SH-SY5Y (cell line): ENCODE data around the gene CRELD2.

Experiments
- GATA2 ChIP-seq: IDR thresholded peaks from 2 replicates; pipeline ENCODE4 v1.6.1; 2011; ENCODE audit warnings: mild to moderate bottlenecking, low read depth, low read length
- GATA3 ChIP-seq: IDR thresholded peaks from 2 replicates; pipeline ENCODE4 v1.6.1; 2011; ENCODE audit warnings: low read depth, mild to moderate bottlenecking, low read length, moderate library complexity

Gene CRELD2

DNA sequence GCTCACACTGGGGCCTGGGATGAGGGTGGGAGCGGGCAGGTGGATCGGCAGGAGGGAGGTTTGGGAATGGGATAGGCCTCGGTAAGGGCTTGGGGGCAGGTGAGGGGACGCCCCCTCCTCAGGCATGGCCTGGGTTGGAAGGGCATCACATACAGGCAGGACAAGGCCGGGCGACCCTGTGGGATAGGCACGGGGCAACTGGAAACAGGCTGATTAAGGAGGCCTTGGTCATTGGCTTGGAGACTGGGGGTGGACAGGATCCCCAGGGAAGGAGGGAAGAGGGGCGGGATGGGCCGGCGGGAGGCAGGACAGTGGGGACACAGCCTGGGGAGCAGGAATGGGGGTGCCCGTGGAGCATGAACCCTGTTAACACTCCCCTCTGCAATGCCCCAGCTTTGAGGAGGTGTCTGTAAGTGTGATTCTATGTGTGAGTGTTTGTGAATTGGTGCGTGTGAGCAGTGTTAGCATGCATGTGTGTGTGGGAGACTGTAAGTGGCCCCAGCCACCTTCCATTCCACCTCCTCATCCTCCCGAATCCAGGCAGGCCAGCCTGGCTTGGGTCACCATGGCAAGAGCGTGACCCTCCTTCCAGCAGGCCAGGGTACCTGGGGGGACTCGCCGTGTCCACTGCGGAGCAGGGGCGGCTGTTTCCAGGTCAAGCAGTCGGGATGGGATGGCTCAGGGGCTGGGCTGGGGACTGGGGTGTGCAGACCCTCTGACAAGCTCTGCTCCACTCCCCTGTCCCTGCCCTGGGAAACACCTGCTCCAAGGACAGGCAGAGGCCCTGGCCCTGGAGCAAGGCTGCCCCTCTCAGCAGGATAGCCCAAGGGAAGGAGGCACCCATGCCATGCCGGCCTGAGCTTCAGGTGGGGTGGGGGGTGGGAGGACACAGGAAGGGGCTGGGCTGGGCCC lies 38.7 kb downstream of the CRELD2 start:
- no peak for TF ChIP-seq GATA2
- TF ChIP-seq GATA3, result no peak

DNA sequence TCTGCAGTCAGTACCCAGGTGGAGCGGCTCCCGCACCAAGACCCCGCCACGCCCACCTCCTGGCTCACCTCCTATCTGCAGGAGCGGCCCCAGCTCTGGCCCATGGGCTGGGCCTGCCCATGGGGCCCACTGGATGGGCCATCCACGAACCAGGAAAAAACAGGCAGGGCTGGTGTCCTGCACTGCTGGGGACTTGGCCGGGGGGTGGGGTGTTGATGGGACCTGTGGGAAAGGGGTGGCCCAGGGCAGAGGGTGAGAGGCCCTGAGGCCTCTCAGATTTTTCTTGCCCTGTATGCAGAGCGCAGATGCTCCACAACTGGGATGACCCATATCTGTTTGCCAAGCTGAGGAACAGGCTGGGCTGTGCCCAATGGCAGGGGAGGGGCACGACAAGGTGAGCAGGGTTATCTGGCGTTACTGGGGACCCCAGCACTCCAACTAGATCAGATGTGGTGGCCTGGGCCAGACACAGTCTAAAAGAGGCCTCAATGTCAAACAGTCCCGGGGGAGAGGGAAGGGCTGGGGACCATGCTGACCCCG lies 39.5 kb downstream of the CRELD2 start:
- TF ChIP-seq GATA2, result no peak
- TF ChIP-seq GATA3, result no peak

DNA sequence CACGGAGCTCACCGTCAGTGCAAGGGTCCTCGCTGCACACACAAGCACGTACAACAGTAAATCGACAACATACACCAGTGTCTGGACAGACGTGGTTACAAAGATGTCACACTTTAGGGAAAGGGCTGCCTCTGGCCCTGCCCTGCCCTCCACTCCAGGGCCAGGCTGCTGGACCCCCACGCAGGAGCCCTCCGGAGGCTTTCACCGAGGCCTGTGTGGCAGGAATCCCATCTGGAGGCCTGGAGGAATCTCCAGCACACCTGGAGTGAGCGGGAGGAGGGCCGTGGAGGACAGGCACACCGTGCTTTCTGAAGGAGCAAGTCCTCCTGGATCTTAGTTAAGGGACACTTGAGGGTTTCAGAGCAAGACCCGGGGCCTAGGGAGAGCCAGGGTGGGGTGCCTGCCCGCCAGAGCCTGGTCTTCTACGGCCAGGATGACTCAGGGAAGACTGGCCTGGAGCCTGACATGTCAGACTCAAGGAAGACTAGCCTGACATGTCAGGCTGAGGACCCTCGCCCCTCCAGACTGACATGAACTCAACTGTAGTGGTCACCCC lies 40.0 kb downstream of the CRELD2 start:
- no peak for TF ChIP-seq GATA2
- TF ChIP-seq GATA3, result no peak

DNA sequence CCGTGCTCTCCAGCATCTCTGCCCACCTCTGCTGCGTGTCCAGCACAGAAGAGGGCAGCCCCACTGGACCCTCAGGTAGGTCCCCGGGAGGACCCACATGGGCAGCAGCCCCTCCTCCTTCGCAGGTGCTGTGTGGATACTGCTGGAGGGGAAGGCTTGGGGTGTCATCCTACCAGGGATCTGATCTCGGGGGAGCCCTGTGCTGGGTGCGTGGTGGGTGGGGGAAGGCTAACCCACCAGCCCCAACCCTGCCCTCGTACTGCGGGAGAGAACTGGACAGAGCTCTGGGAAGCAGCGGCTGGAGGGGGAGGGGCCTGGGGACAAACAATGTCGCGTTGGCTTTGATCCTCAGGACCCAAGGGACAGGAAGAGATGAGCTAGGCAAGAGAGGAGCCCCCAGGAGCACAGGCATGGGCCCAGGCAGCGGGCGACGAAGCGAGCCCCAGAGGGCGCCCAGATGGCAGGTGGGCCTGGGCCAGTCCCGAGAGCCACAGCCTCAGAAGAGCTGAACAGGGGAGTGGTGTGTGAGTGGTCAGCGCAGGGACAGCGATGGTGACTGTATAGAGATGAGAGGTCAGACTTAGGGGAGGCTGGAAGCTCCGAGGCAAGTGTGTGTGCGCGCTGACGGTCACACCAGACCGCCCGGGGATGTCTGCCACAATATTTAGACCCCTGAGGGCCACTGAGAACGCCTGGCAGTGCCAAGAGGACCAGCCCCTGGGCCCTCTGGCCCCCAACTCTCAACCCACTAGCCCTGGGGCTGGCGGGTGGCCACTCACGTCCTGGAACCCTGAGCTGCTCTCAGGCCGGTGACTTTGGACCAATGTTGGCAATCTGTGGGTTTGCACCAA lies 40.7 kb downstream of the CRELD2 start:
- no peak for TF ChIP-seq GATA3
- TF ChIP-seq GATA2, result no peak

DNA sequence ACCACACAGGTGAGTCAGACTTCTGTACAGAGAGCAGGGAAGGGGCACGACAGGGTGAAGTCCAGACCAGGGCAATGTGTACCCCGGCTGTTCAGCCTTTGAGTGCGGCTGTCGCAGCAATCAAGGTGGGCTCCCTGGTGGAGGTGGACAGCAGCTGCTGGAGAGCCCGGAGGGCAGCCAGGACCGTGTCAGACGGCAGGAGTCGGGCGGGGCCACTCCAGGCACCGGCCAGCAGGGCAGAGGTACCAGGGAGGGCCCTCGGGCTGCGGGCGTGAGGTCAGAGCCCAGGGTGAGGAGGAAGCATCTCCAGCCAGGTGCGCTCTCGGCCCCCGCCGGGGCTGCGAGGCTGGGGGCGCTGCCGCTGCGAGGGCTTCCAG lies 41.3 kb downstream of the CRELD2 start:
- no peak for TF ChIP-seq GATA2
- TF ChIP-seq GATA3, result no peak

DNA sequence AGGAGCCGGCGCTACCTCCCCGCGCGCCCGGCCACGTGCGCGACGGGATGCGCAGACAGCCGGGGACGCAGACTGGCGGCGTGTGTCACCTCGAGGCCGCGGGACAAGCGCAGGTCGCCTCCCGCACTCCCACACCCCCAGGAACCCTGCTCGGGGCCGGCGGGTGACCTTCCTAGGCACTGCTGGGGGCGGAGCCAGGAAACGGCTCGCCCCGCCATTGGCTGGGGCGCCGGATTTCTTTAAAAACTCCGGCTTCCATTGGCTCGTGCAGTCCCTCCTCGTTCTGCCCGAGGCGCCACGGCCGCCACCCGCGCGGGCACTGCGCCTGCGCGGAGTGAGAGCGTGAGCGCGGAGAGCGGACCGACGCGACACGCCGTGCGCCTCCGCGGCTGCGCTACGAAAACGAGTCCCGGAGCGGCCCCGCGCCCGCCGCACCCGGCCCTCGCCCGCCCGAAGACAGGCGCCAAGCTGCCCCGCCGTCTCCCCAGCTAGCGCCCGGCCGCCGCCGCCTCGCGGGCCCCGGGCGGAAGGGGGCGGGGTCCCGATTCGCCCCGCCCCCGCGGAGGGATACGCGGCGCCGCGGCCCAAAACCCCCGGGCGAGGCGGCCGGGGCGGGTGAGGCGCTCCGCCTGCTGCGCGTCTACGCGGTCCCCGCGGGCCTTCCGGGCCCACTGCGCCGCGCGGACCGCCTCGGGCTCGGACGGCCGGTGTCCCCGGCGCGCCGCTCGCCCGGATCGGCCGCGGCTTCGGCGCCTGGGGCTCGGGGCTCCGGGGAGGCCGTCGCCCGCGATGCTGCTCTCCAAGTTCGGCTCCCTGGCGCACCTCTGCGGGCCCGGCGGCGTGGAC lies 41.9 kb downstream of the CRELD2 start, which contains the start of gene PIM3:
PIM3 (plus strand) TSS at position 614 of the 846 bp plus-strand sequence; CDS start at position 790, 176 bp downstream.
- TF ChIP-seq GATA2 (no peak), GATA3 (no peak)

DNA sequence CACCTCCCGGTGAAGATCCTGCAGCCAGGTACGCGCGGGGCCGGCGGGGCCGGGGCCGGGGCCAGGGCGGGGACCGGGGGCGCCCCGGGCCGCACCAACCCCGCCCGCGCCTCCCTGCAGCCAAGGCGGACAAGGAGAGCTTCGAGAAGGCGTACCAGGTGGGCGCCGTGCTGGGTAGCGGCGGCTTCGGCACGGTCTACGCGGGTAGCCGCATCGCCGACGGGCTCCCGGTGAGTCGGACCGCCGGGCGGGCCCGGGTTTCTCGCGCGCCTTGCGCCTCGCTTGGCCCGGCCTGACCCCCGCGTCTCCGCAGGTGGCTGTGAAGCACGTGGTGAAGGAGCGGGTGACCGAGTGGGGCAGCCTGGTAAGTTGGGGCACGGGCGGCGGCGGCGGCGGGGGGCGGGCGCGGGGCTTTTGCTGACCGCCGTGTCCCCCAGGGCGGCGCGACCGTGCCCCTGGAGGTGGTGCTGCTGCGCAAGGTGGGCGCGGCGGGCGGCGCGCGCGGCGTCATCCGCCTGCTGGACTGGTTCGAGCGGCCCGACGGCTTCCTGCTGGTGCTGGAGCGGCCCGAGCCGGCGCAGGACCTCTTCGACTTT lies 42.7 kb downstream of the CRELD2 start:
- no peak for TF ChIP-seq GATA3
- no peak for TF ChIP-seq GATA2

DNA sequence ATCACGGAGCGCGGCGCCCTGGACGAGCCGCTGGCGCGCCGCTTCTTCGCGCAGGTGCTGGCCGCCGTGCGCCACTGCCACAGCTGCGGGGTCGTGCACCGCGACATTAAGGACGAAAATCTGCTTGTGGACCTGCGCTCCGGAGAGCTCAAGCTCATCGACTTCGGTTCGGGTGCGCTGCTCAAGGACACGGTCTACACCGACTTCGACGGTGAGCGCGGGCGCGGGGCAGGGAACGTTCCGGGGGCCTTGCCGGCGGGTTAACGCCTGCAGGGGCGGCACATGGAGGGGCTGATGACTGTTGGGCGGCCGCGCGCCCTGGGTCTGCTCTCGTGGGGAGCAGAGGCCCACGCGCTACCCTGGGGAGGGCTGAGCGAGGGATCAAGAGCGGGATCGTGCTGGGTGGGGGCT lies 43.2 kb downstream of the CRELD2 start:
- TF ChIP-seq GATA2 (no peak), GATA3 (no peak)

DNA sequence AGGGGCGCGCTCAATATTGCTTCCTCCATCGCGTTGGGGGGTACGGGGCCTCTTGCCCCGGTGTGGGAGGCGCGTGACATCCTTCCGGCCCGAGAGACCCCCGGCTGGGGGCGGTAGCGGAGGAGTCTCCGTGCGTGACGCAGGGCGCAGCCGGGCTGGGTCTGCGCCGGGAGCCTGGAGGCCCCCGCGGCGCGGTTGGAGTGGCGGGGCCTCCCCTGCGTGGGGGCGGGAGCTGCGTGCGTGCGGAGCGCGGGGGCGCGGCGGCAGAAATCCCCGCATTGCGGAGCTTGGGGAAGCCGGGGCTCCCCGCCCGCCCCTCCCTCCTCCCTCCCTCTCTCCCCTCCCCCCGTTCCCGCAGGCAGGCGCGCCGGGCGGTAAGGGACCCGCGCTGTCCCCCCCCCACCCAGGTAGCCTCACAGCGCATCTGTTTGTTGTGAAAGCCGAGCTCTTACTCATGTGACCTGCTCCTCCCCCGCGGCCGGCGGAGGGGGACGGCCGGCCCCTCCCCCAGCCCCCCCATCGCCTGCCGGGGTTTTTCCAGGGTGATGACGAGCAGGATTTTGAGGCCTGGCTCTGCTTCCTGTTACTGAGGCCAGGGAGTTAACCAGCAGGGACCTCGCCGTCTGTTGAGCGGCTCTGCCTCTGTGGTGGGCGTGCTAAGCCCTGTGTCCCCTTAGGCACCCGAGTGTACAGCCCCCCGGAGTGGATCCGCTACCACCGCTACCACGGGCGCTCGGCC lies 43.7 kb downstream of the CRELD2 start:
- TF ChIP-seq GATA3 (no peak), GATA2 (no peak)

DNA sequence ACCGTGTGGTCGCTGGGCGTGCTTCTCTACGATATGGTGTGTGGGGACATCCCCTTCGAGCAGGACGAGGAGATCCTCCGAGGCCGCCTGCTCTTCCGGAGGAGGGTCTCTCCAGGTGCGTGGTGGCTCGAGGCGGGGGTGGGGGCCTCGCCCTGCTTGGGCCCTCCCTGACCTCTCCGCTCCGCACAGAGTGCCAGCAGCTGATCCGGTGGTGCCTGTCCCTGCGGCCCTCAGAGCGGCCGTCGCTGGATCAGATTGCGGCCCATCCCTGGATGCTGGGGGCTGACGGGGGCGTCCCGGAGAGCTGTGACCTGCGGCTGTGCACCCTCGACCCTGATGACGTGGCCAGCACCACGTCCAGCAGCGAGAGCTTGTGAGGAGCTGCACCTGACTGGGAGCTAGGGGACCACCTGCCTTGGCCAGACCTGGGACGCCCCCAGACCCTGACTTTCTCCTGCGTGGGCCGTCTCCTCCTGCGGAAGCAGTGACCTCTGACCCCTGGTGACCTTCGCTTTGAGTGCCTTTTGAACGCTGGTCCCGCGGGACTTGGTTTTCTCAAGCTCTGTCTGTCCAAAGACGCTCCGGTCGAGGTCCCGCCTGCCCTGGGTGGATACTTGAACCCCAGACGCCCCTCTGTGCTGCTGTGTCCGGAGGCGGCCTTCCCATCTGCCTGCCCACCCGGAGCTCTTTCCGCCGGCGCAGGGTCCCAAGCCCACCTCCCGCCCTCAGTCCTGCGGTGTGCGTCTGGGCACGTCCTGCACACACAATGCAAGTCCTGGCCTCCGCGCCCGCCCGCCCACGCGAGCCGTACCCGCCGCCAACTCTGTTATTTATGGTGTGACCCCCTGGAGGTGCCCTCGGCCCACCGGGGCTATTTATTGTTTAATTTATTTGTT lies 44.6 kb downstream of the CRELD2 start:
- TF ChIP-seq GATA3, result no peak
- TF ChIP-seq GATA2, result no peak

DNA sequence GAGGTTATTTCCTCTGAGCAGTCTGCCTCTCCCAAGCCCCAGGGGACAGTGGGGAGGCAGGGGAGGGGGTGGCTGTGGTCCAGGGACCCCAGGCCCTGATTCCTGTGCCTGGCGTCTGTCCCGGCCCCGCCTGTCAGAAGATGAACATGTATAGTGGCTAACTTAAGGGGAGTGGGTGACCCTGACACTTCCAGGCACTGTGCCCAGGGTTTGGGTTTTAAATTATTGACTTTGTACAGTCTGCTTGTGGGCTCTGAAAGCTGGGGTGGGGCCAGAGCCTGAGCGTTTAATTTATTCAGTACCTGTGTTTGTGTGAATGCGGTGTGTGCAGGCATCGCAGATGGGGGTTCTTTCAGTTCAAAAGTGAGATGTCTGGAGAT lies 45.2 kb downstream of the CRELD2 start:
- TF ChIP-seq GATA3 (no peak), GATA2 (no peak)
